Measurements from ENCODE around the gene PRCP.

The PRCP gene

DNA sequence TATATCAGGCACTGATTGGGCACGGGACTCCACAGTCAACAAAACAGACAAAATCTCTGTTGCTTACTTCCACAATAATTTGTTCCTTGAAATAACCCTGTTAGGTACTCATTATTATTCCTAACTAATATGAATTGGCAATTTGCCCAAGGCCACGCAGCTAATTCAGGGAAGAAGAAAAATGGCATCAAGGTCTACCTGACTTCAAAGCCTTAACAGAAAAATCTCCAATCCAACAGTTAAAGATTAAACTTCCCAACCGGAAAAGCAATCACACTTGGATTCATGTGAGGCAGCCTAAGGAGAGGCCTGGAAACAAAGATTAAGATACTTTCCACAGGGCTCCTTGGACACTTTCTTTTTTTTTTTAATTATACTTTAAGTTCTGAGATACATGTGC, 68.9 kb downstream of the PRCP start:
- no peak for DNase-seq (ENCODE audit: low read depth, low spot score)

- DNase-seq (ENCODE audit: low read depth, low spot score): no peak
Measured at GRCh38 chr11:82830746-82831145, 69.5 kb downstream of the PRCP start.

- no peak for DNase-seq (ENCODE audit: low read depth, low spot score)
Measured at GRCh38 chr11:82829101-82829500, 71.1 kb downstream of the PRCP start.

DNA sequence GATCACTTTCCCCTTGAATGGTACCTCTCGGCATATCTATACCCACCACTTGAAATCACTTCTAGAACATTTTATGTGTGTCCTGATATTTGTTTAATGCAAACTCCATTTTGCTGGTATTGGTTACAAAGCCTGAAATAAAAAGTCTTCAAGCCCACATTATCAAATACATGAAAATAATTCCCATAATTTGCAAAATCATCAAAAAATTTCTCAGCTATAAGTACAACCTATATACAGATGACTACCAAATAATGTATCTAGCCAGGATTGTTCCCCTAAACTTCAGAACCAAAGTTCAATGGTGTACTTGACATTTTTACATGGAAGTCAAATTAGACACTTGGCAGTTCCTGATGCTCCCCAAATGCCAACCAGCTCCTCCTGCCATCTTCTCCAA, 71.8 kb downstream of the PRCP start:
- DNase-seq (ENCODE audit: low read depth, low spot score): no peak

GRCh38 chr11:82826526-82826925, 73.7 kb downstream of the PRCP start:
- no peak for DNase-seq (ENCODE audit: low read depth, low spot score)

GRCh38 chr11:82823647-82824619, 76.3 kb downstream of the PRCP start:
- no peak for DNase-seq (ENCODE audit: low read depth, low spot score)

GRCh38 chr11:82818409-82819043, 81.7 kb downstream of the PRCP start:
- no peak for DNase-seq (ENCODE audit: low read depth, low spot score)

- no peak for DNase-seq (ENCODE audit: low read depth, low spot score)
Measured at GRCh38 chr11:82815406-82815805, 84.8 kb downstream of the PRCP start.

- DNase-seq (ENCODE audit: low read depth, low spot score): no peak
Measured at GRCh38 chr11:82814379-82814778, 85.9 kb downstream of the PRCP start.

DNA sequence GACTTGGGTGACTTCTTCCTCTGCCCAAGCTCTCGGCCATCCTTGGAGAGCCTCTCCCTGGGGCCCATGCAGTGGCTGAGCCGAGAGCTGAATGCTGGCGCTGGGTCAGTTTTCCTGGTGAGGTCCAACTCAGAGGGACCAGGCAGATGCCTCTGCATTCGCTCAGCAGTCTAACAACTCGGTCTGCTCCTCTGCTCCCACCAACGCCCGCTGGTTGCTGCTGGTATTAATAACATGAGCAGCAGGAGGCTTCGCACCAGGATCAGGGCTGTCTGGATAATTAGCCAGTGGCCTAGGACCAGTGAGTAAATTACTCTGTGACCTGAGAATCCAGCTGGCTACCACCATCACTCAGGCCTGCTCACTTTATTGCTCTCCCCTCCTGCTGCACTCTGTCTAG, 88.9 kb downstream of the PRCP start:
- no peak for DNase-seq (ENCODE audit: low read depth, low spot score)

DNA sequence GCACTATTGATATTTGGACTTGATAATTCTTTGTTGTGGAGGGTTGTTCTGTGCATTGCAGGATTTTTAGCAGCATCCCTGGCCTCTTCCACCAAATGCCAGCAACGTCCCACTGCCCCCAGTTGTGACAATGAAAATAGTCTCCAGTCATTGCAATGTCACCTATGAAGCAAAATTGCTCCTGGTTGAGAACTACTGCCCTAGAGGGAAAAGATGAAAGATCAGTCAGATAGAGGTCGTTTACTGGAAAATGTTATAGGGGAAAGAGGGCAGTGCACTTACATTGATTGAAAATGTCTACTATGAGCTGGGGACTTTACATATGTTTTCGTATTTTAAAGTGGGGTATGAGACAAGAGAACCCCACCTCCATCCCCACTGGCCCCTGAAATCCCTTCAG, 89.5 kb downstream of the PRCP start:
- no peak for DNase-seq (ENCODE audit: low read depth, low spot score)

GRCh38 chr11:82810326-82810725, 89.9 kb downstream of the PRCP start:
- no peak for DNase-seq (ENCODE audit: low read depth, low spot score)

- no peak for DNase-seq (ENCODE audit: low read depth, low spot score)
Measured at GRCh38 chr11:82807646-82808045, 92.6 kb downstream of the PRCP start.

DNA sequence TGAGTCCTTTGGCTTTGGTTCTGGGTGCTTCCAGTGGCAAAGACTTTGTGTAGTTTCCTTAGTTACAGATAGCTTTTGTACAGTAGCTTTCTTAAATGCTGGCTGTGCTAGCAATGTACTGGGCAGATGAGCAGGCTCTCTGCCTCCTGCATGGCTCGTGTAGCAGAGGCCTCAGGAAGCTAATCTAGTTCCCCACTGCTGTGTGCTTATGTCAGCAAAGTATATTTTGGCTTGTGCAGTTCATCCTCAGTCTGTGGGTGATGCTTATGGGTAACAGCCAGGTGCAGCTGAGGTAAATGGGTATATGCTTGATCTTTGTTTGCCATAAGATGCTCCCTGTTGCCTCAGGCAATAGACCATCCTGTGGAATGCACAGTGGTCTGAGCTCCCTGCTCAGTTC, 97.5 kb downstream of the PRCP start:
- DNase-seq (ENCODE audit: low read depth, low spot score): no peak

GRCh38 chr11:82796998-82797961, 103.0 kb downstream of the PRCP start:
- no peak for DNase-seq (ENCODE audit: low read depth, low spot score)

DNA sequence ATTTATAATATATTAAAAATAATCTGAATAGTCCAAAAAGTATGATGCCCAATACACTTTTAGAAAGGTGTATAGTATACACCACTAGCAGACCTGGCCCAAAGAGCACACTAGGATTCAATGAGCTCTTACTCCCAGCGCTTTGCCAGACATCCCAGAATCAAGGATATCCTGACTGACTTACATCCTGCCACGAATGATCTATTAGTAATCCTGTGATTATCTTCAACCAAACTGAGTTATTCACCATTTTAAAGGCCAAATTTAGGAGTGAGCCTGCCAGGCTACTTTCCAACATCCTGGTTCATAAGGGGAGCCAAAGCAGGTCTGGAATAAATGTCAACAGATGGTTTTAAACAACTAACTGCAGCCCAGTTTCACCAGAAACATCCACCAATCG, 105.7 kb downstream of the PRCP start:
- DNase-seq (ENCODE audit: low read depth, low spot score): no peak

DNA sequence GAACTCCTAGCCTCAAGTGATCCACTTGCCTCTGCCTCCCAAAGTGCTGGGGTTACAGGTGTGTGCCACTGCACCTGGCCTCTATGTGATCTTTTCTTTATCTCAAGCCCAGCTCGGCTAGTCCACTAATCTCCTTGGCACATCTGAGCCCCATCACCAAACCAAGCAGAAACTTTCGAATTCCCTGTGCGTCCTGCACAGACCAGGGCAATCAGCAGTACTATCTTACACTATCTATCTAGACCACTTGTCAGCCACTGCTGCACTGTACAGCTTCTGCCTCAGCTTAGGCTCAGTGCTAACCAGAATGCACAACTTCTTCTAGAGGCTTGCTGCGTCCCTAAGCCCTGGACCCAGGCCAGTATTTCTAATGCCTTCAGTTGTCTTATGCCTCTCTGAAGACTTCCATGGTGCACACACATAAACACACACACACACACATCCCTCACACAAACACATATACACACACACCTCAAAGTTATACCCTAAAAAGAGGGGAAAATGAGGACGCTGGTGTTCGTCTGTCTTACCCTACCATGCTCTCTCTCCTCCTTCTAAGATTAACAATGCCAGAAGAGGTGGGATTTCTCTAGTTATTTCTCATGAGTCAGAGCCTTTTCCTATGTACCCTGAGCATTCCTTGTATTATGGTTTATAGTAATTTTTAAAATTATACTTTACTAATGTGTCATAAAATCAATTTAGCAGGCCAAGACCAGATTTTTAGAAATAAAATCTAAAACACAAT, 107.2 kb downstream of the PRCP start:
- DNase-seq (ENCODE audit: low read depth, low spot score): no peak

GRCh38 chr11:82792319-82792718, 107.9 kb downstream of the PRCP start:
- DNase-seq (ENCODE audit: low read depth, low spot score): no peak

DNA sequence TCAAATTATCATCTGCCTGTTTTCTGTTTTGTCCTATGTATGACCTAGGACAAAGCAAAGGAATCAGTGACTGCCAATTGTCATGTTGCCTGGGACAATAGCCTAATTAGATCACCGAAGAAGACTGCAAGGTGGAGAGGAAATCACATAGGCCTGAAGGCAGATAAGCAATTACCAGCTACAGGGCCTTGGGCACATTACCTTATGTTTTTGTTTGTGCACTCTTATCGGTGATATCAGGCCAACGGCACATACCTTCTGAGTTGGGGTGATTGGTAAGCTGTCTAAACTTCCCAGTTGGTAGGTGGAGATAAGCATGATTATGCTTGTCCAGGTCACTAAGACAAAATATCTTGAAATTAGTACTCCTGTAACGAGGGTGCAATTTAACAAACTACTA, 108.5 kb downstream of the PRCP start:
- DNase-seq (ENCODE audit: low read depth, low spot score): no peak

- no peak for DNase-seq (ENCODE audit: low read depth, low spot score)
Measured at GRCh38 chr11:82790723-82791484, 109.3 kb downstream of the PRCP start.
